ENCODE data around the gene GATB.

GRCh38 chr4:151627491-151627890 is 133.3 kb downstream of the GATB start:
- TF ChIP-seq EZH2 (IDR thresholded peaks at IDR 0.05) (no peak), CTCF (IDR thresholded peaks at IDR 0.05) (no peak)
